Muscle layer of duodenum (tissue), 2 donors: Measurements from ENCODE around the gene CYP17A1.
A peak's percentile ranks its signal among the peaks of the same experiment; 100 is the strongest.

Source experiments
- H3K27ac ChIP-seq: one replicate; pipeline ENCODE4 v1.7.0; 2013; ENCODE audit warnings: mild to moderate bottlenecking, low read length
- H3K27me3 ChIP-seq: one replicate; pipeline ENCODE4 v1.7.0; 2013; ENCODE audit warnings: low read depth, mild to moderate bottlenecking, control low read depth, low read length
- H3K36me3 ChIP-seq, 2 donors: one replicate each; pipeline ENCODE4 v1.7.0; 2013; ENCODE audit warnings: low read length in 2 of 2, control low read depth in 1 of 2, mild to moderate bottlenecking in 1 of 2; ENCODE audit not compliant: insufficient read depth in 2 of 2, control insufficient read depth in 1 of 2
- H3K4me1 ChIP-seq, 2 donors: one replicate each; pipeline ENCODE4 v1.7.0; 2013; ENCODE audit warnings: low read length in 2 of 2, mild to moderate bottlenecking in 2 of 2, control low read depth in 1 of 2, moderate library complexity in 1 of 2; ENCODE audit not compliant: insufficient read depth in 2 of 2, control insufficient read depth in 1 of 2
- H3K4me3 ChIP-seq, 2 donors: one replicate each; pipeline ENCODE4 v1.7.0; 2013; ENCODE audit warnings: low read length in 2 of 2, low read depth in 1 of 2, mild to moderate bottlenecking in 1 of 2
- H3K9me3 ChIP-seq, 2 donors: one replicate each; pipeline ENCODE4 v1.7.0; 2013; ENCODE audit warnings: low read length in 2 of 2, control low read depth in 1 of 2, mild to moderate bottlenecking in 1 of 2; ENCODE audit not compliant: control insufficient read depth in 1 of 2
- donor health status: healthy.

CYP17A1 gene, protein sequence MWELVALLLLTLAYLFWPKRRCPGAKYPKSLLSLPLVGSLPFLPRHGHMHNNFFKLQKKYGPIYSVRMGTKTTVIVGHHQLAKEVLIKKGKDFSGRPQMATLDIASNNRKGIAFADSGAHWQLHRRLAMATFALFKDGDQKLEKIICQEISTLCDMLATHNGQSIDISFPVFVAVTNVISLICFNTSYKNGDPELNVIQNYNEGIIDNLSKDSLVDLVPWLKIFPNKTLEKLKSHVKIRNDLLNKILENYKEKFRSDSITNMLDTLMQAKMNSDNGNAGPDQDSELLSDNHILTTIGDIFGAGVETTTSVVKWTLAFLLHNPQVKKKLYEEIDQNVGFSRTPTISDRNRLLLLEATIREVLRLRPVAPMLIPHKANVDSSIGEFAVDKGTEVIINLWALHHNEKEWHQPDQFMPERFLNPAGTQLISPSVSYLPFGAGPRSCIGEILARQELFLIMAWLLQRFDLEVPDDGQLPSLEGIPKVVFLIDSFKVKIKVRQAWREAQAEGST

DNA sequence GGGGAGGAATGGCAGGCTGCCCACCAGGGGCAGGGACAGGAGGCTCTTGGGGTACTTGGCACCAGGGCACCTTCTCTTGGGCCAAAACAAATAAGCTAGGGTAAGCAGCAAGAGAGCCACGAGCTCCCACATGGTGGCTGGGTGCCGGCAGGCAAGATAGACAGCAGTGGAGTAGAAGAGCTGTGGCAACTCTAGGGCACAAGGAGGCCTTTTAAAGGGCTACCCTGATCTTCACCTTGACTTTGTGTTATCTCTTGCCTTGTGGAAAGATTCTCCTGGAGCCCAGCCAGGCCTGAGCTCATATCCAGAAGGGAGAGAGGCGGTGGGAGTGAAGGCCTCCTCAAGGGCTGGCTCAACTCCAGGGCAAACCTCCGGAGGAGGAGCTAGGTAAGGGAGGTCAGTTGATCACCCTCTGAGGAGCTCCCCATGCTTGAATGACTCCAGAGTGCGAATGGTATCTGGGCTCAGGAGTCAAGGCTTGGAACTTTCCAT, at the start of gene CYP17A1:
CYP17A1 (minus strand) TSS at position 184 of the 492 bp plus-strand sequence; CDS start at position 132, 52 bp downstream.
- peaks cover 0 to 2% of the 10 kb centered on the region in 2 donors for H3K9me3 ChIP-seq
- H3K4me1 ChIP-seq, result no peaks in the 10 kb centered on the region
- H3K36me3 ChIP-seq, result no peaks in the 10 kb centered on the region
- no peak within 1 kb of the TSS for H3K4me3 ChIP-seq
- H3K27ac ChIP-seq, result no peak within 1 kb of the TSS
- H3K27me3 ChIP-seq, result no peaks in the 10 kb centered on the region

DNA sequence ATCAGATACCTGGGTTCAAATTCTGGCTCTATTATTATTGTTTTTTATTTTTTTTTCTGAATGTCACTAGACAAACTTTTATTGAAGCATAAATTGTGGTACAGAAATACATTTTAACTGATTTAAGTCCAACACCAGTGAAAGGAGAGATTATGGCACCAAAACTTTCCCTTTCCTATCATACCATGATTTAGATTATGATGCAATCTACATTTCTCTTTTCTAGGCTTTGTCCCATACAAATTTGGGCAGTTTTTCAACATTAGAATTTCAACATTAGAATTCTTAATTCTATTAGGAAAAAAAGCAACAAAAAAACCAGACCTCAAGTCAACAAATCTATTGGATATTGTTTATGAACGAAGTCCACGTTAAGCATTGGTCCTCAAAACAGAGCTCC, 43.0 kb upstream of the CYP17A1 start:
- Histone ChIP-seq H3K9me3 (no peaks in the 10 kb centered on the region), H3K4me1 (no peaks in the 10 kb centered on the region), H3K36me3 (no peaks in the 10 kb centered on the region), H3K27ac (no peak overlapping the region), H3K27me3 (no peaks in the 10 kb centered on the region), H3K4me3 (no peak overlapping the region)

DNA sequence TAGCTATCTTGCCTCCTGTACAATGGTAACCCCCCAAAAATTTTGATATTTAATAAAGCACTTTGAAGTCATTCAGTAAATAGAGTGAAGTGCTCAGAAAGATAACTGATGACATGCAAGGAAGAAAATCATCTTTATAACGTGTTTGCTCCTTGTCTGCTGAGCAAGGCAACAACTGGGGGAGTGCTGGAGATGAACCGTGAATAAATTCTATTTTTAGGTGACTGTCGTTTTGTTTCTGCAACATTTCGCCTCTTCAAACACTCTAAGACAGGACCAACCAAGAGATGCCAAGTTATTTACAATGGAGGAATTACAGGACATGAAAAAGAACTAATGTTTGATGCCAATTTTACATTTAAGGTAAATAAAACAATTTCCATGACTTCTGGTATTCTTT, 41.4 kb upstream of the CYP17A1 start:
- H3K27me3 ChIP-seq, result no peaks in the 10 kb centered on the region
- no peak overlapping the region for H3K4me3 ChIP-seq
- H3K27ac ChIP-seq, result no peak overlapping the region
- H3K9me3 ChIP-seq, result no peaks in the 10 kb centered on the region
- no peaks in the 10 kb centered on the region for H3K36me3 ChIP-seq
- no peaks in the 10 kb centered on the region for H3K4me1 ChIP-seq

DNA sequence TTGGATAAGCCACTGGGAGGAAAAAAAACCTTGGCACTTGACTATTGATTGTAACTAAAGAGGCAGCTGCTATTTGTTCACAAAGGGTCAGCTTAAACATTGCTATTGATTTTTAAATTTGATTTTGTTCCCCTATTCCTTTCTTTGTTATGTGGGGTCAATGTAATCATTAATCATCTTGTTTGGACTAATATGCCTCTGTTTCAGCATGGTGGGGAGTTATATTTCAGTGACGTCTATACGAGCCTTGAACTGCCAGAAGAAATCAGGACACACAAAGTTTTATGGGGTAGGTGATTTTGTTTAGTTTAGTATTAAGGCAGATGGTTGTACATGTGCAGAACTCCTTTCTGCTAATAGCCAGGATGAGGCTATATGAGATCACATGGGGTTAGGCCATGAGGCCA, 39.5 kb upstream of the CYP17A1 start:
- no peak overlapping the region for H3K27ac ChIP-seq
- no peaks in the 10 kb centered on the region for H3K27me3 ChIP-seq
- H3K9me3 ChIP-seq, result no peaks in the 10 kb centered on the region
- no peaks in the 10 kb centered on the region for H3K36me3 ChIP-seq
- H3K4me3 ChIP-seq, result no peak overlapping the region
- no peaks in the 10 kb centered on the region for H3K4me1 ChIP-seq

DNA sequence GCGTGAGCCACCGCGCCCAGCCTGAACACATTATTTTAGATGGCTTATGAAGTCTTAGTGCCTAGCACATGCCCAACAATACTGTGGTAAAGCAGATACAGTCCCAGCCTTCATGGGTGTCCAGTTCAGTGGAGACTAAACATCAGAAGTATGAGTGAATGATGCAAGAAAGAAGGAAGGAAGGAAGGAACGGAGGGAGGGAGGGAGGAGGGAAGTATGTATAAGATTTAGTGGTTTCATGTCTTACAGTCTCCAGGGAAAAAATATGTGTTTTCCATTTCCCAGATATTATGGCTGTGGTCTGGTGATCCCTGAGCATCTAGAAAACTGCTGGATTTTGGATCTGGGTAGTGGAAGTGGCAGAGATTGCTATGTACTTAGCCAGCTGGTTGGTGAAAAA, 35.0 kb upstream of the CYP17A1 start:
- no peaks in the 10 kb centered on the region for H3K27me3 ChIP-seq
- no peak overlapping the region for H3K27ac ChIP-seq
- H3K4me3 ChIP-seq, result no peak overlapping the region
- H3K4me1 ChIP-seq, result peaks cover 0 to 11% of the 10 kb centered on the region in 2 donors
- H3K9me3 ChIP-seq, result no peaks in the 10 kb centered on the region
- no peaks in the 10 kb centered on the region for H3K36me3 ChIP-seq

DNA sequence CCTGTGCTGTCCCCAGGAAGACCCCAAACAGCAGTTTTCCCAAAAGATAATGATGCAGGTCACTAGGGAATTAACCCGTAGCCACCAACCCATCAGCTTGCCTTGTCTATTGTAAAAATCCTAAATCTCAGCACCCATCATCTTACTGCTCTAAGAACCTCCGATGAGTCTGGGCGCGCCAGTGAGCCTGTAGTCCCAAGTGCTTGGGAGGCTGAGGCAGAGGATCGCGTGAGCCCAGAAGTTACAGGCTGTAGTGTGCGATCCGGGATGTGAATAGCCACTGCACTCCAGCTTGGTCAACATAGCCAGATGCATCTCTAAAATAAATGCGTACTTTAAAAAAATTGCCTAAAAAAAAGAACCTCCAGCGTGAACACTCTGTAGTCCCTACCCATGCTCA, 33.0 kb upstream of the CYP17A1 start:
- Histone ChIP-seq H3K4me3 (peak overlapping the region; percentile 62 to 73), H3K36me3 (peaks cover 0 to 3% of the 10 kb centered on the region in 2 donors), H3K4me1 (peaks cover 0 to 11% of the 10 kb centered on the region in 2 donors), H3K9me3 (no peaks in the 10 kb centered on the region), H3K27me3 (no peaks in the 10 kb centered on the region), H3K27ac (no peak overlapping the region)

DNA sequence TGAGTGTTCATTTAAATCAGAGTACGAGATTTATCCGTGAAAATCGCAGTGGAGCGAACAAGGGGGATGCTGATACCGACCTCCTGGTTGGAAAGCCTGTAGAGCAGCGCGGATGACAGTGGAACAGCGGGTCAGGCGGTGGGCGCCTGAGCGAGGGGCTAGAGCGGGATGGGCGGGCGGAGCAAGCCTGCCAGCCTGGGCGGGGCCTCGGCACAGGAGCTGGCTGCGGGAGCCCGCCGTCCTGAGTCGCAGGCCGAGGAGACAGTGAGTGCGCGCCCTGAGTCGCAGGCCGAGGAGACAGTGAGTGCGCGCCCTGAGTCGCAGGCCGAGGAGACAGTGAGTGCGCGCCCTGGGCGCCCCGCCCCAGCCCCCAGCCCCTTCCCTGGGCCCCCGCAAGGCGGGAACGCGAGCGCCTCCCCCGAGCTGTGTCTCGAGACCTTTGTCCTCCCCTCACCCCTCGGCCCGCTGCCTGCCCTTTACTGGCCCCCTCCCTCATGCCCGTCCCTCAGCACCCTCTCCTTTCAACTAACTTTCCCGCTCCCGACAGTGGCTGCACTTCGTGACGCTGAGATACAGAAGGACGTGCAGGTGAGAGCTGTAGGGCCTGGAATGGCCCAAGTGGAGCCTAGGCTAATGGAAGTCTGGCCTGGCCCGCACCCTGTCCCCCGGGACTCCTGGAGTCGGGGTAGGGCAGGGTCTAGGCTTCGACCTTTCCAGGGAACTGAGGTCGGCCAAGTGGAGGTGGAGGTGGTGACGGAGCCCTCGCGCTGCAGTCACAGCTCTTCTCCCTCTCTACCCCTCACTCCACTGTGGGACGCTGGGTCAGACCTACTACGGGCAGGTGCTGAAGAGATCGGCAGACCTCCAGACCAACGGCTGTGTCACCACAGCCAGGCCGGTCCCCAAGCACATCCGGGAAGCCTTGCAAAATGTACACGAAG, 32.3 kb upstream of the CYP17A1 start, which contains the start of gene AS3MT:
AS3MT (plus strand) TSS at position 213 of the 941 bp plus-strand sequence; CDS start at position 336, 123 bp downstream.
- Histone ChIP-seq H3K36me3 (peaks cover 0 to 3% of the 10 kb centered on the region in 2 donors), H3K4me1 (peaks cover 0 to 11% of the 10 kb centered on the region in 2 donors), H3K27me3 (no peaks in the 10 kb centered on the region), H3K9me3 (no peaks in the 10 kb centered on the region), H3K4me3 (peak within 1 kb of the TSS; percentile 66 to 73), H3K27ac (peak within 1 kb of the TSS; percentile 39)

DNA sequence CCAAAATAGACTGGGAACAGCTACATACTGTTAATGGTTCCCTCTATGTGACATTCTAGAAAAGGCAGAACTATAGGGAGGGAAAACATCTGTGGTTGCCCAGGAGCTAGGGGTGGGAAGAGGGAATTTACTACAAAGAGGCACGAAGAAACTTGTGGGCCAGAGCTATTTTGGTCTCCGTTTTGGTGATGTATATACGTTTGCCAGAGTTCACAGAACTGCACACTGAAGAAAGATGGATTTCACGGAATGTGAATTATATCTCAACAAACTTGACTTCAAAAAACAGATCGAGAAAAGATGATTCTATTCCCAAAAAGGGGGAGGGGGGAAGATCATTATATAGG, 31.7 kb upstream of the CYP17A1 start:
- Histone ChIP-seq H3K4me1 (peaks cover 0 to 11% of the 10 kb centered on the region in 2 donors), H3K9me3 (no peaks in the 10 kb centered on the region), H3K27me3 (no peaks in the 10 kb centered on the region), H3K4me3 (peak overlapping the region; percentile 66 to 73), H3K36me3 (peaks cover under 1 to 8% of the 10 kb centered on the region in 2 donors), H3K27ac (peak overlapping the region; percentile 39)

DNA sequence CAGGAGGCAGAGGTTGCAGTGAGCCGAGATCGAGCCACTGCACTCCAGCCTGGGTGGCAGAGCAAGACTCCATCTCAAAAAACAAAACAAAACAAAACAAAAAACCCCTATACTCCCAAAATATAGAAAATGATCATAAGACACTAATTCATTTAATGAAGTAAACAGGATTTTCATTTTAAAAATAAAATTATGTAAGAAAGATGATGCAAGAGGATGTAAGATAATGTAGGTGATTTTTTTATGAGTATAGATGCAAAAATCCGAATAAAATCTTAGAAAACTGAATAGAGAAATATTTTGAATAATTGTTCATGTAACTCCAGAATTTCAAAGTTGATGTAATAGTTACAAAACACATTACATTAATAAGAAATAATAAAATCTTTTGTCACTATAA, 28.4 kb upstream of the CYP17A1 start:
- H3K36me3 ChIP-seq, result peaks cover 16 to 27% of the 10 kb centered on the region in 2 donors
- no peak overlapping the region for H3K4me3 ChIP-seq
- no peaks in the 10 kb centered on the region for H3K9me3 ChIP-seq
- H3K4me1 ChIP-seq, result peaks cover 0 to 11% of the 10 kb centered on the region in 2 donors
- H3K27ac ChIP-seq, result no peak overlapping the region
- no peaks in the 10 kb centered on the region for H3K27me3 ChIP-seq

DNA sequence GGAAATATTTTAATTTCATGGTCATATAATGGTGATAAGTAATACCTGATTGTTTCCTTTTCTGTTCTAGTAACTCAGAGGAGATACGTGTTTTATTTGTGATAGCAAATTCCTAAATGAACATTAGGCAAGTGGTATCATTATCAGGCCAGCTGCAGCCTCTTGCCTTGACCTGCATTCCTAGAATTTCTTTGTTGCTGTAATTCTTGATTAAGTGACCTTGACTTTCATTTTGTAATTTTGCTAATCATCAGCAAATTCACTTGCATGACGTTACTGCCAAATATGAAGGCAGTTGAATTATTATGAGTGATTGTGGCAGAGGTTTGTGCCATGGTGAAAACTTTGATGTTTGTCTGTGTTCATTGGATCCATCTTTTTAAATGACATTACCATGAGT, 26.4 kb upstream of the CYP17A1 start:
- H3K27ac ChIP-seq, result no peak overlapping the region
- no peak overlapping the region for H3K4me3 ChIP-seq
- no peaks in the 10 kb centered on the region for H3K9me3 ChIP-seq
- peaks cover 21 to 36% of the 10 kb centered on the region in 2 donors for H3K36me3 ChIP-seq
- no peaks in the 10 kb centered on the region for H3K27me3 ChIP-seq
- no peaks in the 10 kb centered on the region for H3K4me1 ChIP-seq

DNA sequence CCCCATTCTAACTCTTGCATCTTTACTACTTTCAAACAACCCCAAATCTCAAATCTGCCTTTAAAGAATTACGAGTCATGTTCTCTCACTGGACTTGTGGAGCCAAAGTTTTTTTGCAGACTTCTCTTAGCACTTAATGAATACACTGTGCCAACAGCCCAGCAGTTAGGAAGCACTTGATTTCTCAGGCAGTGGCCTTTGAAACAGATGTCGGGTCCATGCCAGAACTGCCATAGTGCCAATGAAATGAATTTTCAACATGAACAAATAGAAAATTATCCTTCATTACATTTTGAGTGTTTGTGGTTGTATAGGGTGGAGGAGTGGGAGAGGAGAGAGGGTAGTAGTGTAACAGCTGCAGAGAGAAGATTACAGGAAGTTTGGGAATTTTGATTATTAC, 22.7 kb upstream of the CYP17A1 start:
- no peak overlapping the region for H3K27ac ChIP-seq
- H3K36me3 ChIP-seq, result peaks cover 21 to 32% of the 10 kb centered on the region in 2 donors
- no peaks in the 10 kb centered on the region for H3K27me3 ChIP-seq
- H3K9me3 ChIP-seq, result no peaks in the 10 kb centered on the region
- H3K4me3 ChIP-seq, result no peak overlapping the region
- peaks cover 0 to 9% of the 10 kb centered on the region in 2 donors for H3K4me1 ChIP-seq
